NCI-H524 treated with DMSO at 0.1 percent for 48 hours (cell line): ENCODE results near the gene PARD3B.

ENCODE experiments used
- DNase-seq: peaks from one replicate; lab custom pipeline; 2025; lab: John Stamatoyannopoulos, UW

Gene PARD3B

GRCh38 chr2:204544961-204545860, at the start of gene PARD3B:
Gene PARD3B (plus strand): TSS chr2:204545475. CDS start chr2:204546000, 525 bp downstream.
- DNase-seq, result no peak

GRCh38 chr2:204496779-204497178, 48.5 kb upstream of the PARD3B start:
- DNase-seq, result no peak

GRCh38 chr2:204497855-204498254, 47.4 kb upstream of the PARD3B start:
- DNase-seq, result no peak

- DNase-seq, result no peak
Observed at GRCh38 chr2:204498291-204498690, 47.0 kb upstream of the PARD3B start.

- DNase-seq, result no peak
Observed at GRCh38 chr2:204503869-204504268, 41.4 kb upstream of the PARD3B start.

GRCh38 chr2:204504594-204504993, 40.7 kb upstream of the PARD3B start:
- no peak for DNase-seq

- DNase-seq, result no peak
Observed at GRCh38 chr2:204505488-204505887, 39.8 kb upstream of the PARD3B start.

- DNase-seq, result no peak
Observed at GRCh38 chr2:204505946-204506345, 39.3 kb upstream of the PARD3B start.

- DNase-seq, result no peak
Observed at GRCh38 chr2:204507636-204508035, 37.6 kb upstream of the PARD3B start.

- no peak for DNase-seq
Observed at GRCh38 chr2:204510709-204511420, 34.4 kb upstream of the PARD3B start.

GRCh38 chr2:204514439-204514838, 30.8 kb upstream of the PARD3B start:
- DNase-seq, result no peak

GRCh38 chr2:204515416-204515815, 29.9 kb upstream of the PARD3B start:
- DNase-seq, result no peak

- DNase-seq, result no peak
Observed at GRCh38 chr2:204517154-204517553, 28.1 kb upstream of the PARD3B start.

- DNase-seq, result no peak
Observed at GRCh38 chr2:204529795-204530463, 15.3 kb upstream of the PARD3B start.

- DNase-seq, result peak; percentile 59
Observed at GRCh38 chr2:204530464-204530805, 14.8 kb upstream of the PARD3B start.

GRCh38 chr2:204533629-204534370, 11.5 kb upstream of the PARD3B start:
- no peak for DNase-seq

GRCh38 chr2:204535356-204535755, 9.9 kb upstream of the PARD3B start:
- DNase-seq, result no peak

- no peak for DNase-seq
Observed at GRCh38 chr2:204535764-204536163, 9.5 kb upstream of the PARD3B start.

GRCh38 chr2:204538182-204539018, 6.9 kb upstream of the PARD3B start:
- DNase-seq, result no peak

GRCh38 chr2:204539019-204539385, 6.3 kb upstream of the PARD3B start:
- no peak for DNase-seq

- DNase-seq, result no peak
Observed at GRCh38 chr2:204541637-204542036, 3.6 kb upstream of the PARD3B start.
